ENCODE measurements around the gene HIP1R.
"Not testable (repeated sequence)": the region's sequence is repeated elsewhere in the genome, so short reads cannot be mapped to it uniquely, and the experiment has no call there.

The HIP1R gene

DNA sequence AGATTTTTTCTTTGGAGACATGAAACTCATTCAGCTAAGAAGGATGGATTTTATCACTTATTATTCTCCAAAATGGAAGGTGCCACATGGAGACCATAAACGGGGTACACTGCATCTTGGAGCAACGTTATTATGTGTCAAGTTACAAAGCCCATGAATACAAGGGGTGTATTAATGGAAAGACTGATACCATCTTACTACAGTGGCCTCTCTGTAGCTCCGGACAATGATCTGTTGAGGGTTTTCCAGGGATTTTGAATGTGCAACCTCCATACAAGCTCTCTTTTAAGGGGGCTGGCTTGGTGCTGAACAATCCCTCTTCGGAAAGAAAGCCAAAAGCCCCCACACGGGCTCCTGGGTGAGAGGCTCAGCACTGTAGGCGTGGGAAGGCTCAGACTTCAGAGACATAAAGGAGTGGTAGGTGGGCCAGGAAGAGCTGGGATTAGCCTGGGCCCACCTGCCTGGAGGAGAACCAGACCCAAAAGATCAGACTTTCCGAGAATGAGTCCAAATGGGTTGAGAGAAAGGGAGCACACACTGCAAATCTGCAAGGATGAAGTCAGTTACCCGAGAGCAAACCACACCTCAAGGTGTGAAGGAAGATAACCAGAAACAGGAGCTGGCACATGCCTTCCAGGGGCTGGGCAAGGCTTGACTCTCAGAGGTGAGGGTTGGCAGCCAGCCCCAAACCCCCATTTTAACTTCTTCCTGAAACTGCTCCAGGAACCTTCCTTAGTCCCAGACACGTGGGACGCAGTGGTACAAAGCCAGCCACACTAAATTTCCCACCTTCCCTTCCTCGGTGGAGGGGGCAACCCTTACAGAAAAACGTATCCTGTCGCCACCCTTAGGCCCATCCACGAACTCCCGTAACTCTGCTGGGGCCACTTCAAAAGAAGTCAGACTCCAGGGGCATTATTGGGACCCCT, 59.2 kb downstream of the HIP1R start:
- no peak for DNase-seq (ENCODE audit: low spot score)

DNA sequence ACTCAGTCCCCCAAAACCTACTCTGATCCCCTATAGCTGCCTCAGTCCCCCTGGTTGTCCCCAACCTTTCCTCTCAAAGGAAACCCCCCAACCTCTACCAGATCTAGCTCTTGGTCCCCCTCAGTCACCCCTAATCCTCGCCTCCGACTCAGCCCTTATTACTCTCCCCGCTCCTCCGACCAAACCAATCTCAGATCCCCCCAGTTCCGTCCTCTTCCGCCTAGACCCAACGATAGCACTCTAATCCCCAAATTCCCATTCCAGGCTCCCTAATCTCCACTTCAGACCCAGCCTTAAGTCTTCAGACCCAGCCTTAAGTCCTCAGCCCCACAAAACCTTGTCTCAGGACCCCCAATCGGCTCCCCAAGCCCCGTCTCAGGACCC, 60.1 kb downstream of the HIP1R start:
- no peak for DNase-seq (ENCODE audit: low spot score)

GRCh38 chr12:122895704-122896636, 60.7 kb downstream of the HIP1R start, which contains the start of gene VPS37B:
VPS37B (minus strand) TSS chr12:122896124; CDS start chr12:122896062, 62 bp downstream.
- DNase-seq (ENCODE audit: low spot score), result peak; percentile 92

DNA sequence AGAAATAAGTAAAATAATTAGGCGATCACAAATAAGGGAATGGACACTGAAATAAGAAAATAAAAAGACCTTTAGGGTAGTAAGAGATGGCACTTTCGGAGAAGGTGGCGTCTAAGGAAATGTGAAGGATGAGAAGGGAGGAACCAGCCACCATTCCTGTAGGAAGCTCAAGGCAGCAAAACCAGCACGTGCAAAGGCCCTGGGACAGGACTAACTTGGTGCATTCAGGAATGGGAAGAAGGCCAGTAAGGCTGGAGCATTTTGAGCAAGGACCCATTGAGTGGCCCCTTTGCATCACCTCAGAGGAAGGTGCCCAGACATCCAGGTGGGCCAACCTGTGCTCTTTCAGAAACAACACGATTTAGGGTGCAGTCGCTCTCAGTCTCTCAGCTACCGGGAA, 61.4 kb downstream of the HIP1R start:
- no peak for DNase-seq (ENCODE audit: low spot score)

- DNase-seq (ENCODE audit: low spot score), result no peak
Measured at GRCh38 chr12:122899887-122900286, 64.6 kb downstream of the HIP1R start.

GRCh38 chr12:122902854-122903692, 67.8 kb downstream of the HIP1R start:
- DNase-seq (ENCODE audit: low spot score), result no peak

DNA sequence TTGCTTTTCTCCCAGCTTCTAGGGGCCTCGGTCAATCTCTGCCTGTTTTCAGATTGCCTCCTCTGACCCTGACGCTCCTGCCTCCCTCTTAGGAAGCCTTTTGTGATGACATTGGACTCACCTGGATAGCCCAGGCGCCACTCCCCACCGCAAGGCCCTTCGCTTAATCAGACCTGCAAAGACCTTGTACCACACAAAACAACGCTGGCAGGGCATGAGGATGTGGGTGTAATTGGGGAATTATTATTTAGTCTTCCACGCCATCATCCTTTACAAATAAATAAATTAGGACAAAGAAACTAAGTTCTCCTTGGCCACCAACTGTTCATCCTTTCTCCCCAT, 68.4 kb downstream of the HIP1R start:
- DNase-seq (ENCODE audit: low spot score), result no peak

- not testable (repeated sequence) for DNase-seq (ENCODE audit: low spot score)
Measured at GRCh38 chr12:122905258-122905657, 70.0 kb downstream of the HIP1R start.

DNA sequence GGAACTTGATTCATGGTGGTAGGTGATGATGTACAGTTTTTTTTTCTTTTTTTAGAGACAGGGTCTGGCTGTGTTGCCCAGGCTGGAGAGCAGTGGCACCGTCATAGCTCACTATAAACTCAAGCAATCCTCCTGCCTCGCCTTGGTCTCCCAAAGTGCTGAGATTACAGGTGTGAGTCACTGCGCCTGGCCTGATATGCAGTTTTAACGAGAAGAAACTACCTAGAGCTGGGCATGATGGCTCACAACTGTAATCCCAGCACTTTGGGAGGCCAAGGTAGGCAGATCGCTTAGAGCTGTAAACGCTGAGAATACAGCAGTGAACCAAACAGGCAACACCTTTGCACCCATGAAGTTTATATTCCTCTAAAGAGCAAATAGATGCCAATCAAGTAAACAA, 73.7 kb downstream of the HIP1R start:
- DNase-seq (ENCODE audit: low spot score), result no peak

GRCh38 chr12:122909442-122910288, 74.4 kb downstream of the HIP1R start:
- DNase-seq (ENCODE audit: low spot score), result no peak

Measured in left forelimb (tissue), 1 donor.